ENCODE data around the gene RXFP1. TPM values are rescaled to one million over a fixed set of nuclear protein-coding genes. Genes with fewer than 3 reads are reported as not detected.
A peak's percentile ranks its signal among the peaks of the same experiment; 100 is the strongest.

The RXFP1 gene
- total and polyA plus RNA-seq, 8 donors = 0.06 to 0.47 (median 0.23) TPM

GRCh38 chr4:158553364-158553763 lies 31.7 kb downstream of the RXFP1 start:
- WGBS, 2 donors = 44 to 74% methylated on average over 3 of the region's 3 CpGs
- FAIRE-seq (no peak), DNase-seq (no peak), ATAC-seq (no peak)
- Histone ChIP-seq H3K4me3 (no peak overlapping the region), H3K27ac (no peak overlapping the region), H3K27me3 (no peaks in the 10 kb centered on the region), H3K36me3 (no peaks in the 10 kb centered on the region), H3K4me1 (no peaks in the 10 kb centered on the region), H3K9me3 (no peaks in the 10 kb centered on the region)
- intact Hi-C loops (cut with DNase I) = no loop called here
- no peak for TF ChIP-seq CTCF (IDR thresholded peaks at IDR 0.05)

GRCh38 chr4:158560284-158560683 lies 38.6 kb downstream of the RXFP1 start:
- no peak overlapping the region for H3K4me3 ChIP-seq
- FAIRE-seq (no peak), ATAC-seq (no peak), DNase-seq (no peak)
- no peaks in the 10 kb centered on the region for H3K27me3 ChIP-seq
- H3K27ac ChIP-seq = no peak overlapping the region
- WGBS, 2 donors = 61 to 65% methylated on average over 6 of the region's 6 CpGs
- no peak for TF ChIP-seq CTCF (IDR thresholded peaks at IDR 0.05)
- H3K4me1 ChIP-seq = no peaks in the 10 kb centered on the region
- no peaks in the 10 kb centered on the region for H3K36me3 ChIP-seq
- no peaks in the 10 kb centered on the region for H3K9me3 ChIP-seq
- intact Hi-C loops (cut with DNase I) = no loop called here

- ATAC-seq (no peak), FAIRE-seq (no peak), DNase-seq (peak in 1 of 6 donors; percentile 47)
- Histone ChIP-seq H3K4me1 (no peaks in the 10 kb centered on the region), H3K9me3 (no peaks in the 10 kb centered on the region), H3K36me3 (no peaks in the 10 kb centered on the region), H3K4me3 (no peak overlapping the region), H3K27me3 (no peaks in the 10 kb centered on the region), H3K27ac (no peak overlapping the region)
- intact Hi-C loops (cut with DNase I) = no loop called here
- WGBS, 2 donors = 91 to 97% methylated on average over 14 to 18 of the region's 18 CpGs
- TF ChIP-seq CTCF (IDR thresholded peaks at IDR 0.05) = no peak
Measured at GRCh38 chr4:158566860-158567259, 45.2 kb downstream of the RXFP1 start.

- Histone ChIP-seq H3K27ac (no peak overlapping the region), H3K4me3 (no peak overlapping the region), H3K4me1 (no peaks in the 10 kb centered on the region), H3K36me3 (no peaks in the 10 kb centered on the region), H3K9me3 (no peaks in the 10 kb centered on the region), H3K27me3 (no peaks in the 10 kb centered on the region)
- intact Hi-C loops (cut with DNase I) = no loop called here
- ATAC-seq = no peak
- no peak for FAIRE-seq
- TF ChIP-seq CTCF (IDR thresholded peaks at IDR 0.05) = no peak
- DNase-seq = no peak
- WGBS, 2 donors = 64 to 68% methylated on average over 6 of the region's 6 CpGs
Measured at GRCh38 chr4:158571736-158572135, 50.1 kb downstream of the RXFP1 start.

GRCh38 chr4:158572608-158573007 lies 50.9 kb downstream of the RXFP1 start:
- intact Hi-C loops (cut with DNase I) = no loop called here
- H3K27ac ChIP-seq = no peak overlapping the region
- ATAC-seq (no peak), FAIRE-seq (no peak), DNase-seq (no peak)
- H3K36me3 ChIP-seq = no peaks in the 10 kb centered on the region
- no peaks in the 10 kb centered on the region for H3K9me3 ChIP-seq
- H3K27me3 ChIP-seq = no peaks in the 10 kb centered on the region
- no peak overlapping the region for H3K4me3 ChIP-seq
- TF ChIP-seq CTCF (IDR thresholded peaks at IDR 0.05) = no peak
- 73 to 78% methylated on average over 7 of the region's 7 CpGs for WGBS, 2 donors
- no peaks in the 10 kb centered on the region for H3K4me1 ChIP-seq

All from pancreas (tissue), 10 donors.